Fibroblast of skin of scalp (primary cell): Measurements from ENCODE around the gene RAB7A.

Experiments
- DNase-seq: peaks from one replicate; pipeline ENCODE4 v3.0.0-alpha.2; 2013

The RAB7A gene

DNA sequence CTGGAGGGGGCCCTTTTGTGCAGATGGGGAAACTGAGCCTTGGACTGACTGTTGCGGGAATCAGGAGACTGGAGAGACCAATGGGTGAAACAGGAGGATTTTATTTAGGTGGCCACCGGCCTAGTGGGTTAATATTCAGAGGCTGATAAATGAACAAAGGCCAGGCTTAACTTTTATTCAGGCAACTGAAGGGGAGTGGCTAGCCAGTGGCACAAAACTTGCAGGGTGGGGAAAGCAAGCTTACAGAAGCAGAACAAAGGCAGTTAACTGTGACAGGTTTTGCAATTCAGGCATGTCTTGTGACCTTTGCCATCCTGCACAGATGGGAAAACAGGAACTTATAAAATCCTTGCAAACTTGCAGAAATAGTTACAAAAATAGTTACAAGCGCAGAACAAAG lies 128.5 kb downstream of the RAB7A start:
- DNase-seq, result no peak

GRCh38 chr3:128855569-128855968 lies 129.6 kb downstream of the RAB7A start:
- DNase-seq, result no peak

- no peak for DNase-seq
Measured at GRCh38 chr3:128858167-128858566, 132.2 kb downstream of the RAB7A start.

GRCh38 chr3:128859630-128860029 lies 133.6 kb downstream of the RAB7A start:
- no peak for DNase-seq

DNA sequence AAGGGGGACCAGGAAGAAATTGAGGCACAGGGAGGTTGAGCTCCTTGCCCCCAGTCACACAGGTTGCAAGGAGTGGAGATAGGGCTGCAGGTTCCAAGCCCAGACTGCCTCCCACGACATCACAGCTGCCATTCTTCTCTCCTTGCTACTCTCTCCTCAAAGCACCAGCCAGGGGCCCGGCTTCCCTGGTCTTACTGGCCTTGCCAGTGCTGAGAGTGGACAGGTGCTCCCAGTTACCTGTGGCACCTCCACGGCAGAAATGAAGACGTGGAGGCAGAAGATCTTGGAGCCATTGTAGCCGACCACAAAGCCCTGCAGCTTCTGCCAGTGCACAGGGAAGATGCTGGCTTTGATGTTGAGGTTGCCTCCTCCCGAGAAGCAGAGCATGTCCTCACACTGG lies 135.5 kb downstream of the RAB7A start:
- no peak for DNase-seq

- DNase-seq, result no peak
Measured at GRCh38 chr3:128863560-128863959, 137.6 kb downstream of the RAB7A start.
